Activated T-cell treated with anti-CD3 and anti-CD28 coated beads, Interleukin-2, amount 50 U/mL, for 4 hours (primary cell): Measurements from ENCODE around the gene AP1M2. TPM values are rescaled to one million over a fixed set of nuclear protein-coding genes. Genes with fewer than 3 reads are reported as not detected.

Experiments used
- total RNA-seq, 3 donors: library from RNA; stranded (reverse); gene quantifications; one replicate each; pipeline ENCODE4 v1.2.1, GENCODE V29; 2021

AP1M2 gene
- total RNA-seq, 3 donors from 2014 or later, result 0.43 to 0.95 TPM; not detected in 1

Other genes starting within 250 kb of the AP1M2 start
- 10 to 100 TPM; 60.2 to 62.3 (median 62.2) TPM for gene ICAM3, start 247.7 kb downstream of the AP1M2 start, total RNA-seq
- gene TYK2, start 206.7 kb downstream of the AP1M2 start, total RNA-seq, result 100 to 1,000 TPM; 196 to 226 (median 206) TPM
- gene CDC37, start 183.8 kb downstream of the AP1M2 start, total RNA-seq, result 100 to 1,000 TPM; 298 to 311 (median 303) TPM
- gene PDE4A, start 166.8 kb downstream of the AP1M2 start, total RNA-seq, result 1 to 10 TPM; 4.0 to 4.8 (median 4.2) TPM
- 10 to 100 TPM; 89.9 to 98.7 (median 92.9) TPM for gene KEAP1, start 84.0 kb downstream of the AP1M2 start, total RNA-seq
- under 1 TPM; 0.15 to 0.27 (median 0.24) TPM for gene S1PR5, start 69.9 kb downstream of the AP1M2 start, total RNA-seq
- gene ATG4D, start 43.4 kb downstream of the AP1M2 start, total RNA-seq, result 10 to 100 TPM; 36.3 to 47.1 (median 39.9) TPM
- gene KRI1, start 21.3 kb downstream of the AP1M2 start, total RNA-seq, result 10 to 100 TPM; 74.2 to 95.4 (median 87.4) TPM
- gene CDKN2D, start 18.3 kb downstream of the AP1M2 start, total RNA-seq, result 10 to 100 TPM; 15.3 to 19.8 (median 19.7) TPM
- 10 to 100 TPM; 41.5 to 45.8 (median 44.3) TPM for gene SLC44A2, start 38.2 kb upstream of the AP1M2 start, total RNA-seq
- gene ILF3, start 67.0 kb upstream of the AP1M2 start, total RNA-seq, result 100 to 1,000 TPM; 651 to 686 (median 684) TPM
- gene QTRT1, start 114.1 kb upstream of the AP1M2 start, total RNA-seq, result 100 to 1,000 TPM; 117 to 122 (median 120) TPM
- gene DNM2, start 130.8 kb upstream of the AP1M2 start, total RNA-seq, result 100 to 1,000 TPM; 152 to 161 (median 158) TPM
- 10 to 100 TPM; 16.8 to 19.1 (median 17.6) TPM for gene TMED1, start 248.9 kb upstream of the AP1M2 start, total RNA-seq